HG03558 (cell line): ENCODE results near the gene TXNDC17.
"Not testable (repeated sequence)": the region's sequence is repeated elsewhere in the genome, so short reads cannot be mapped to it uniquely, and the experiment has no call there.

Experiments used
- ATAC-seq: cut with Tn5 transposase; IDR thresholded peaks from one replicate; pipeline ENCODE4 v1.9.1; 2021; ENCODE audit warnings: moderate number of reproducible peaks; ENCODE audit not compliant: unreplicated experiment; ENCODE audit errors: extremely low read depth

Gene TXNDC17

DNA sequence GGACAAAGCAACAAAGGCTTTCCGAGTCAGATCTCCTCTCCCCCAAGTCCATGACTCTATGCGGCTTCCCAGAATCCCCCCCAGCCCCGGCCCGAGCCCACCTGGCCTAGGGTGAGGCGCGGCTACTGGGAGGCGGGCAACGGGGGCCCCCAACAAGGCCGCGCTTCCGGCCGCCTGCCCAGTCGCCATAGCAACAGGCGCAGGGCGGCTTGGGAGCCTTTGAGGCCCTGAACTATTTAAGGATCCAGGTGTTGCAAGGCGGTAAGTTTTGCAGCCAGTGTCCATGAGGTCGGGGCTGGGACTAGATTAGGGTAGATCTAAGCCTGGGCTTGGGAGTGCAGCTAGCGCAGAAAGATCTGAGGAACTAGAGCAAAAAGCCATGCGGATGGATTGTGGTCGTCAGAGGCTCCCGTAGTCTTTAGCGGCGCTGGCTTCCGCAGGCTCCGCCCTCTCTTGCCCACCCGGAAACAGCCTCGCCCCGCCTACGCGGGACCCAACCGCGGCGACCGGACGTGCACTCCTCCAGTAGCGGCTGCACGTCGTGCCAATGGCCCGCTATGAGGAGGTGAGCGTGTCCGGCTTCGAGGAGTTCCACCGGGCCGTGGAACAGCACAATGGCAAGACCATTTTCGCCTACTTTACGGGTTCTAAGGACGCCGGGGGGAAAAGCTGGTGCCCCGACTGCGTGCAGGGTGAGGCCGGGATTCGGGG lies at the start of gene TXNDC17, which contains the start of gene KIAA0753:
Gene TXNDC17 (plus strand): TSS at position 525 of the 711 bp plus-strand sequence. CDS start 23 bp downstream, at position 548.
Gene KIAA0753 (minus strand): TSS at position 176 of the 711 bp plus-strand sequence. CDS start 5,608 bp downstream, outside the sequence.
- peak; percentile 62 for ATAC-seq

- no peak for ATAC-seq
Observed at GRCh38 chr17:6591599-6592158, 49.2 kb upstream of the TXNDC17 start.

DNA sequence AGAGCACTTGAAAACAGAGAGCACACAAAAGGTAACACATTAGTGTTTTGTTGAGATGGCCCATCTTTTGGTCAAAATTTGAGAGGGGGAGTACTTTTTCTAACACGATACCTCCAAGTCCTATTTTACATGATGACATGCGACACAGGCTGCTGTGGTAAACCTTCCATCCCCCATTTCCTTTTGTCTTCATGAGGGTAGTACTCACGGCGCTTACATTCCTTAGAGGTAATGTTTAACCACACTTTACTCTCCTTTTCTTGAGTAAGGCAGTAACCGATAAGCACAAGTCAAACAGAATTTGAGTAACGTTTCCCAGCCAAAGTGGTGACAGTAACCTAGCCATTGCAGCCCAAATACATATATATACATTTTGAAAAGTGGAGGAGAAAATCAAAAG lies 48.7 kb upstream of the TXNDC17 start:
- no peak for ATAC-seq

GRCh38 chr17:6593371-6593770 lies 47.5 kb upstream of the TXNDC17 start:
- ATAC-seq = not testable (repeated sequence)

- no peak for ATAC-seq
Observed at GRCh38 chr17:6596081-6596480, 44.8 kb upstream of the TXNDC17 start.

- ATAC-seq = no peak
Observed at GRCh38 chr17:6596511-6596910, 44.3 kb upstream of the TXNDC17 start.

DNA sequence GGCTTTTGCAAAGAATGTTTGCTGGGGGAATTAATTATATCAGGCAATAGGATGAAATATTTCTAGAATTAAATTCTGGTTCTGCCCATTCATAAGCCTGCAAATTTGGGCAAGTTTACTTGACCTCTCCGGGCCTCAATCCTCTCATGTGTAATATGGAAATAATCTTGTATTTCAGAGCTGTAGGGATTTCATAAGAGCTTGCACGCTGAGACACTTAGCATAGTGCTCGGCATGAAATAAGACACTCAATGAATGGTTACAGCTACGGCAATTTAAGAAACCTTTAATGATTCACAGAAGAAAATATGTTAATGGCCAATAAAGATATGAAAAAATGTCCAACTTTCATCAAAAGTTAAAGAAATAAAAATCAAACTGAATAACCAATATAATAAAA lies 43.9 kb upstream of the TXNDC17 start:
- ATAC-seq = no peak

- no peak for ATAC-seq
Observed at GRCh38 chr17:6597727-6598126, 43.1 kb upstream of the TXNDC17 start.

GRCh38 chr17:6599364-6599763 lies 41.5 kb upstream of the TXNDC17 start:
- no peak for ATAC-seq

DNA sequence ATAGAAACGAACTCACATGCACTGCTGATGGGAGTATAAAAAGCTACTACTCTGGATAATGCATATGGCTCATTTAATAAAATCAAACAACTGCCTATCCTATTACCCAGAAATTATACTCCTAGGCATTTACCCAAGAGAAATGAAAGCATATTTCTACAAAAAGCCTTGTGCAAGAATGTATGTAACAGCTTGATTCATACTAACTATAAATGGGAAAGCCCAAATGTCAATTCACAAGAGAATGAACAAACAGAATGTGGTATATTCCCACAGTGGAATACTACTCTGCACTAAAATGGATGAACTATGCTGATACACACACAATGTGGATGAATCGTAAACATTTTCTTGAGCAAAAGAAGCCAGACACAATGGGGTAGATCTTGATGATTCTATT lies 38.7 kb upstream of the TXNDC17 start:
- ATAC-seq = no peak

DNA sequence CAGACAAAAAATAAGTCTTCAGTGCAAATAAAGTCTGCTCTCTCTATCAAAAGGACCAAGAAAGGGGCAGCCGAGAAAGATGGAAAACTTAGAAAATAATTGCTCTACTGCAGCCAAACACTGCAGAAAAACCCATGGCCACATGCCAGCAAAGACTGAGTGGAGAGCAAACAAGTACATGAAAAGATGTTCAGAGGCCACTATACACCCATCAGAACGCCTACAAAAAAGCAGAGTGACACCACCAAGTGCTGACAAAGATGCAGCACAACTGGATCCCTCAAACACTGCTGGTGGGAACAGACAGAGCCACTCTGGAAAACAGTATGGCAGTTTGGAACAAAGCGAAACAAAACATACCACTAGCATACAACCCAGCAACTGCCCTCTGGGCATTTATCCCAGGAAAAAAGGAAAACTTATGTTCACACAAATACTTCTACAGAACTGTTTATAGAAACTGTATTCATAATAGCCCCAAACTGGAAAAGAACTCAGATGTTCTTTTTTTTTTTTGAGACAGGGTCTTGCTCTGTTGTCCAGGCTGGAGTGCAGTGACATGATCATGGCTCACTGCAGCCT lies 37.0 kb upstream of the TXNDC17 start:
- no peak for ATAC-seq

DNA sequence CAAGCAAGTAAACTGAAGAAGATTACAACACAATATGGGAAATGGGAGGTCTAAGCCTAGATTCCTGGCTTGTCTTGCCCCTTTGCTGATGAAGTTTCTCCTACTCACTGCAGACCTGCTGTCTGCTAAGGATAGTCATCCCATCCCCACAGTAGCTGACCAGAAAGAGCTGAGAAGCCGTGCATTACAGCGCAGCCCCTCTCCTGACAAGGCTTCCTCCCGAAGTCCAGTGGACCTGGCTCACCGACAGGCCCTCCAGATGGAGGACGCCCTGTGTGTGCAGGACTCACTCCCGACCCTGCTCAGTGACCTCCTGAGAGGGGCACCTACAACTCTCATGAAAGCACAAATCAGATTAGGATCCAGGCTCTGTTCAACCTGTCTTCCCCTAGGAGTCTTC lies 35.7 kb upstream of the TXNDC17 start:
- ATAC-seq = no peak

DNA sequence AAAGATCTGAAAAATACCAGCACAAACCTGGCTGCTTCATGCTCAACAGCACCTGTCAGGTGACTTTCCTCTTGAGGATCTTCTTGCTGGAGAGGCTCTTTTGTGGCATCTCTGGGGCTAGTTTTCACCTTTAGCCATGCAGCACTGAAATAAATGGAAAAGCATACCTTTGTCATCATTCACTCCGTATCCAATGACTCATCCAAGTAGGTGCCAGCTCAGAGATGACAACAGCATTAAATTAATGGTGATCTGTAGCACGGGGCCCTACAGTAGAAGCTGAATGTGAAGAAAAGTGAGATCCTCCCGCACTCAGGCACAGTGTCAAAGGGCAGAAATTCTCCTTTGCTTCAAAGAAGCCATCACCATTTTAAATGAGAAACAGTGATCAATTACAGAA lies 32.5 kb upstream of the TXNDC17 start:
- ATAC-seq = no peak

- ATAC-seq = no peak
Observed at GRCh38 chr17:6610011-6610410, 30.8 kb upstream of the TXNDC17 start.

DNA sequence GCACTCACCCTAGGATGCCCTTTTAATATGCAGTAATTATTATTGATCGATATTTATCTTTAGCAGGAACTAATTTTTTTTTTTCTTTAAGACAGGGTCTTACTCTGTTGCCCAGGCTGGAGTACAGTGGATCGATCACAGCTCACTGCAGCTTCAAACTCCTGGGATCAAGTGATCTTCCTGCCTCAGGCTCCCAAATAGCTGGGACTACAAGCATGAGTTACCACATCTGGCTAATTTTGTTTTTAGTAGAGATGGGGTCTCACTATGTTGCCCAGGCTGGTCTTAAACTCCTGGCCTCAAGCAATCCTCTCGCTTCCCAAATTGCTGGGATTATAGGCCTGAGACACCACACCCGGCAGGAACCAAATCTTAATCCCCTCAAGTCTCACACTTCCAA lies 29.6 kb upstream of the TXNDC17 start:
- no peak for ATAC-seq

- no peak for ATAC-seq
Observed at GRCh38 chr17:6623941-6624340, 16.9 kb upstream of the TXNDC17 start.

DNA sequence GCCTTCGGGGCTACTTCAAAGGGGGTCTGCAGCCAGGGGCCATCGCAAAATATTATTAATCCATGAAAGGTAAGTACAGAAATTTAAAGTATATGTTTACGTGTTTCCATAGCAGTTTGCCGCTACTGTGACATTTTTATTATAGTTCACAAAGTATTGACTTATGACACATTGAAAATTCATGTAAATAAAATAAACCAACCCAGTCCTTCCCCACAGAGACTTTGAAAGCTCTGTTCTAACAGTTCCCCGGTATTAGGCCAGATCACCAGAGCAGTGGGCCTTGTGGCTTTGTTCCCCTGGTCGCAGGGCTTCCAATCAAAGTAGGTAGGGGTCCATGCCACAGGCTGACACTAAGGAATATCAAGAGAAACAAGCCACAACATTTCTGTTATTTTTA lies 14.2 kb upstream of the TXNDC17 start:
- no peak for ATAC-seq

DNA sequence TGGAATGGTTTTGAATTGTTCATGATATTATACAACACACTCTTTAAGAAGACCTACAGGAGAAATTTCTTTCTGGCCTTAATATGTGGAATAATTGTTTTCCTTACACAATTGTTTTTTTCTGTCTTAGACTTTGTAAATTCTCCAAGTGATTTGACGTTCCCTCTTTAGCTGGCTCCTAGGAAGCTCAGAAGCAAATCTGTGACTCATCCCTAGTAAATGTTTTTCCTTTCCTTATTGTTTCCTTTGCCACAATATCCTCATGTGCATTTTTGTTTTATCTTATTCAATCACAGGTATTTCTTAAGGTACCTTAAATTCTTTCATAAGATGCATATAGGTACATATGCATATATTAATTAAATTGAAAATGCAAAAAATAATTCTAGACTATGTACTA lies 13.8 kb upstream of the TXNDC17 start:
- no peak for ATAC-seq

DNA sequence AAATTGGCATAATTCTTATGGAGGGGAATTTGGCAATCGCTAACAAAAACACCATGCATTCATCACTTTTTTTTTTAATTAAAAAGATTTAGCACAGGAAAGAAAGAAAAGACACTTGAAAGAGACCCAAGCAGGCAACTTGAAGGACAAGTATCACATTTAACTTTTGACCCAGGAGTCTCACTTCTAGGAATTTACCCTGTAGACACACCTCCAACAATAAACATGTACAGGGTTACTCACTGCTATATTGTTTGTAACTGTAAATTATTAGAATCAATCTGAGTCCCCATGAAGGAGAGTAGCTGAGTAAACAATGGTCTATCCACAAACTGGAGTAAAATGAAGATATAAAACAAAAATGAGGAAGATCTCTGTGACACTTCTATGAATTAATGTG lies 10.5 kb upstream of the TXNDC17 start:
- no peak for ATAC-seq

DNA sequence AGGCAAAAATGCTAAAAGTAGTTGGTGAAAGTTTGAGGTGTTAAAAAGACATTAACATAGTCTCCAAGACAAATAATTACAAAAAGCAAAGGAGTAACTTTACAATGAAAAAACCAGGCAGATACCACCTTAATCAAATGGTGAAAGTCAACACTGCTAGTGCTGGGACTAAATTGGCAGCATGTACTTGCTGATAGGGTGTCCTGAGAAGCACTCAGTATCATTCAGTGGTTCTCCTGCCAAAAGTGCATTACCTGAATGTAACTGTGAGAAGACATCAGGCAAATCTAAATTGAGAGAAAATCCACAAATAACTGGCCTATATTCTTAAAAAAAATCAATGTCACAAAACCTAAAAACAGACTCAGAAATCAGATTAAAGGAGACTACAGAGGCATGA lies 8.3 kb upstream of the TXNDC17 start:
- no peak for ATAC-seq

GRCh38 chr17:6633263-6633662 lies 7.6 kb upstream of the TXNDC17 start:
- ATAC-seq = no peak

DNA sequence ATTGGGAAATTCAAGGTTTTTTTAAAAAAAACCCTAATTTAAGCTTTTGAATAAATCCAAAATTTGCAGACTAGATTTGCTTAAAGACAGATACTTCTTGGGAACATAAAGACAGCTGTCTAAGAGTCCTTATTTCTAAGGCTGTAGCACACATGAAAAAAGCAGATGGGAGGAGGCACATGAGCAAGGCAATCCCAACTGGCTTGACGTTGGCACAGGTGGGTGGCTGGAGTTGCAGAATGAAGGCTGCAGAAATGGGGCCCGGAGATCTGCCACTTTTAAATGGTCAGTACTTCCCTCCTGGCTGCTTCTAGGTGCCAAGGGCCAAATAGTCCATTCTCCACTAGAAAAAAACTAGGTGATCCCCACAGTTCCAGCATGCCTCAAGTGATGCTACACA lies 4.8 kb upstream of the TXNDC17 start:
- no peak for ATAC-seq
